Coronary artery (tissue), 2 donors: ENCODE data around the gene TUBA1A.
"Not testable (repeated sequence)": the region's sequence is repeated elsewhere in the genome, so short reads cannot be mapped to it uniquely, and the experiment has no call there.

Experiments used
- DNase-seq: peaks from one replicate; pipeline ENCODE4 v3.0.0-alpha.2; 2017; ENCODE audit warnings: low spot score
- H3K27ac ChIP-seq, 2 donors: fragments of 200-600 bp; sonication (generic); one replicate each; pipeline ENCODE4 v1.5.1; 2016 to 2019
- H3K4me3 ChIP-seq: fragments of 200-600 bp; sonication (generic); 2 replicates; pipeline ENCODE4 v1.5.1; 2016; ENCODE audit warnings: mild to moderate bottlenecking, moderate library complexity
- TF ChIP-seq, protein P1 (sequence below): fragments of 200-600 bp; sonication (generic); IDR thresholded peaks from one replicate; pipeline ENCODE4 v1.5.1; 2019; ENCODE audit warnings: antibody characterized with exemption

Gene TUBA1A

DNA sequence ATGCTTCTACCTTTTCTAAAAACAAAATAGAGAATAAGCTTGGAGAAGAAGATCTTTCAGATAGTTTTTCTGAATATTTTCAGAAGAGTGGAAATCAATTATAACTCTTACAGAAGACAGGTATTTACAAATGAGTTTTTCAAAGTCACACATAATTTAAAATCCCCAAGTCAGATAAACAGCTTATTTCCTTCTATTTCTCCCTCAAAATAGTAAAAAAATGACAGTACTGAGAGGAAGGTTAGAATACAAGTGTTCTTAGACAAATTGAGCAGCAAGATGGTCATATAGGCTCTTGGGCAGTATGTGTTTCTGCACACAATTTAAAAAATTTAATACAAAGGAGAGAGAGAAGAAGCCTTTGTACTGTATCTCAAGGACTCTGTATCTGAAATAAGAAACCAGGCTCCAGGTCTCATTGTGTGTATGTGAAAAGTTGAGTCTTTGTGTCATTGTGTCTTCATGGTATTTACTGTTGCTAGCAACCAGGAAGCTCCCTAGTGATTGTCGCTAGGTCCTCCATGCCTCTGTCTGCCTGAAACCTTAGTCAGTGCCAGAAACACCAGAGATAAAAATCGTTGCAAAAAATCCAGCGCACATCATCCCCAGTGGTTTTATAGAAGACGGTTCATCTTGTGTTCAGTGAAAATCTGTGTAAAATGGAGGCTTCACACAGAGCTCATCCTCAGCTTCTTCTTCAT lies 12.9 kb upstream of the TUBA1A start:
- peak overlapping the region; percentile 70 for H3K27ac ChIP-seq
- no peak overlapping the region for H3K4me3 ChIP-seq
- DNase-seq = no peak
- TF ChIP-seq, protein P1, sequence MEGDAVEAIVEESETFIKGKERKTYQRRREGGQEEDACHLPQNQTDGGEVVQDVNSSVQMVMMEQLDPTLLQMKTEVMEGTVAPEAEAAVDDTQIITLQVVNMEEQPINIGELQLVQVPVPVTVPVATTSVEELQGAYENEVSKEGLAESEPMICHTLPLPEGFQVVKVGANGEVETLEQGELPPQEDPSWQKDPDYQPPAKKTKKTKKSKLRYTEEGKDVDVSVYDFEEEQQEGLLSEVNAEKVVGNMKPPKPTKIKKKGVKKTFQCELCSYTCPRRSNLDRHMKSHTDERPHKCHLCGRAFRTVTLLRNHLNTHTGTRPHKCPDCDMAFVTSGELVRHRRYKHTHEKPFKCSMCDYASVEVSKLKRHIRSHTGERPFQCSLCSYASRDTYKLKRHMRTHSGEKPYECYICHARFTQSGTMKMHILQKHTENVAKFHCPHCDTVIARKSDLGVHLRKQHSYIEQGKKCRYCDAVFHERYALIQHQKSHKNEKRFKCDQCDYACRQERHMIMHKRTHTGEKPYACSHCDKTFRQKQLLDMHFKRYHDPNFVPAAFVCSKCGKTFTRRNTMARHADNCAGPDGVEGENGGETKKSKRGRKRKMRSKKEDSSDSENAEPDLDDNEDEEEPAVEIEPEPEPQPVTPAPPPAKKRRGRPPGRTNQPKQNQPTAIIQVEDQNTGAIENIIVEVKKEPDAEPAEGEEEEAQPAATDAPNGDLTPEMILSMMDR = no peak

DNA sequence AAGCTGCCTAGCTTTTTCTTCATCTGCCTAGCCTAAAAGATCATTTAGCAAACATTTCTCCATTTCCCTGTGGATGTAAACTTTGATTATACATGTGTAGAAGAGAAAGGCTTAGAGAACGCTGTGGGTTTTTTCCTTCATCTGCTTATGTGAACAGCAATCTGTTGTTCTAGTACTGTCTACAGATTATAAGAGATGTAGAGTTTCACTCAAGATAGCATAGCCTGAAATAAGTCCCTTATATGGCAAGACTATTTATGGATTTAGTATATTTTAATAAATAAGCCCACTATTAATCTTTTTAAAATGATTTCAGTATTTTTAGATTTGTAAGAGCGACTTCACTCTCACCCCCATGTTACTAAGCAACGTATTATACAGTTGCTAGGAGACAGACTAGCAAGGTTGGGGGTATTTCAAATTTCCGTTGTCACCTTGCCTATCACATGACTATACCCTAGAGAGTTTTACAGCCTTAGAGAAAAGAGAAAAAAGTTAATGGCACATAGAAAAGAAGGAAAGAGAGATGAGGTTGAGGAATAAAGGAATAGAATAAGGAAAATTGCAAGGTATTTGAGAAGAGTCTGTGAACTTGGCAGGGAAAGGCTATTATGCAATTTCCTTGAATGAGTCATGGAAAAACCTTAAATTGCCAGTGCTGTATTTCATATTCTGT lies 12.2 kb upstream of the TUBA1A start:
- TF ChIP-seq, protein P1 = no peak
- no peak for DNase-seq
- H3K27ac ChIP-seq = peak overlapping the region; percentile 70
- no peak overlapping the region for H3K4me3 ChIP-seq

DNA sequence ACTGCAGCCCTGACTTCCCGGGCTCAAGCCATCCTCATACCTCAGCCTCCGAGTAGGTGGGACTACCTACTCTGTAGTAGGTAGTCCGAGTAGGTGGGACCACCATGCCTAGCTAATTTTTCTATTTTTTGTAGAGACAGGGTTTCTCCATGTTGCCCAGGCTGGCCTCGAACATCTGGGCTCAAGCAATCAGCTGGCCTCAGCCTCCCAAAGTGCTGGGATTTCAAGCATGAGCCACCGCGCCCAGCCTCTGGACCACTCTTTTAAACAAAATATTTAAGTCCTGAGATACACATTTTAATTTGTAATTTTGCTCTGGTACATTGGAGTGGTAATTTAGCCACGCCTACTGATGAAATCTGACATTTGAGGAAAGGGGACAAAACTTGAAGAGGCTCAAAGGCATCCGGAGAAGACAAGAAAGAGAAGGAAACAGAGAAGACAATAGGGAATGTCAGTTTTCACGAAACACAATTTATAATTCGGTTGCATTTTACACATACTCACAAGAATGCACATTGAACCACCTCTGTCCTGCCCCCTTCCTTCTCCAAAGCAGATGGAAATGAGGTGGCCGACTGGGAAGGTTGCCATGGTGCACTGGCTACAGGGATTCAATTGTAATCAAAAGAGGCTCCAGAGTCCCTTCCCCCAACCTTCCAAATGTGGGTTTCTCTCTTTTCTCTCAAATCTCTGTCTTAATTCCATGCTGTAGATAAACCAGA lies 9.7 kb upstream of the TUBA1A start:
- Histone ChIP-seq H3K4me3 (no peak overlapping the region), H3K27ac (no peak overlapping the region)
- no peak for DNase-seq
- TF ChIP-seq, protein P1 = no peak

DNA sequence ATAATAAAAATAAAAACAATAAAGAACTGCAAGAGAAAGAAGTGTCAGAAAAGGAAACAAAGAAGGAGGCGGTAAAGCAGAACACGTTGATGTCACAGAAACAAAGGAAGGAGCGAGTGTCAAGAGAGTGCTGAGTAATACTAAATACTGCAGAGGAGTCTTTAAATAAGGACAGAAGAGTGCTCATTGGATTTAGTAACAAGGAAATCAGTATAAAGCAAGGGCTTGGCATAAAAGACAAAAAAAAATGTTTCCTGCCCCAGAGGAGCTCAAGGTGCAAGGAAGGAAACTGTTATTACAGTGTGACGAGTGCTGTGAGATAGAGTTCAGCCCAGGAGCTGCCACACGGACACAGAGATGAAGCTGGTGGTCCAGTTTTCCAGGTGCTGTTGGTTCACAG lies 8.4 kb upstream of the TUBA1A start:
- no peak overlapping the region for H3K4me3 ChIP-seq
- TF ChIP-seq, protein P1 = no peak
- H3K27ac ChIP-seq = no peak overlapping the region
- DNase-seq = no peak

DNA sequence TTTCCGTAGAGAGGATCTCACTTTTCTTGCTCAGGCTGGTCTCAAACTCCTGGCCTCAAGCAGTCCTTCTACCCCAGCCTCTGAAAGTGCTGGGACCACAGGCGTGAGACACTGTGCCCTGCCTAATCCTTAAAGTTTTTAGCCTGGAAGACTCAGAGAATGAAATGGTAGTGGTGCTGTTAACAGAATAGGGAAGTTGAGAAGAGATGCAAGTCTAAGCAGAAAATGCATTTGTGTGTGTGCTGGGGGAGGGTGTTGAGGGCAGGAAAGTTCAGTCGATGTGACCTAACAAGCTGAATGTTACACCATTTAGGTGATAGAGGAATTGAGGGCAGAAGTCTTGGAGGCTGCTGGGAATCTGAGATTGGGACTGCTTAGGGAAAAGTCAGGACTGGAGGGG lies 6.9 kb upstream of the TUBA1A start:
- no peak for DNase-seq
- H3K4me3 ChIP-seq = no peak overlapping the region
- TF ChIP-seq, protein P1 = no peak
- peak overlapping the region in 1 of 2 donors; percentile 24 for H3K27ac ChIP-seq

DNA sequence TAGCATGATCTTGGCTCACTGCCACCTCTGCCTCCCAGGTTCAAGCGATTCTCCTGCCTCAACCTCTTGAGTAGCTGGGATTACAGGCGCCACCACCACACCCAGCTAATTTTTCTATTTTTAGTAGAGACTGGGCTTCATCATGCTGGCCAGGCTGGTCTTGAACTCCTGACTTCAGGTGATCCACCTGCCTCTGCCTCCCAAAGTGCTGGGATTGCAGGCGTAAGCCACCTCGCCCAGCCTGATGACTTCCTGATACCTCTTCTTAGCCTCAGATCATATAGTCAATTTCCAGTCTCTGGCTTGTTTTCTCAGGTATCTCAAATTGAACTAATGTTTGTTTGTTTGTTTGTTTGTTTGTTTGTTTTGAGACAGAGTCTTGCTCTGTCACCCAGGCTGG lies 4.9 kb upstream of the TUBA1A start:
- H3K4me3 ChIP-seq, H3K27ac ChIP-seq, DNase-seq: not testable (repeated sequence)

DNA sequence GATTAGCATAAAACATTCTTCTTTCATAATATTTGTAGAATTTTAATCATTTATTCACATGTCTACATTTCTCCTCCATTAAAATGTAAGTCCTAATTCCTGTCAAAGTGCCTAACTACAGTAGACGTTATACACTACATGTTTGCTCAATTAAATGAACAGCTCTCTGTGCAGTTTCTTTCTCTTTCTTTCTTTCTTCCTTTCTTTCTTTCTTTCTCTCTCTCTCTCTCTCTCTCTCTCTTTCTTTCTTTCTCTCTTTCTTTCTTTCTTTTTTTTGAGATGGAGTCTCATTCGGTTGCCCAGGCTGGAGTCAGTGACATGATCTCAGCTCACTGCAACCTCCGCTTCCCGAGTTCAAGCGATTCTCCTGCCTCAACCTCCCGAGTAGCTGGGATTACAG lies 2.6 kb upstream of the TUBA1A start:
- DNase-seq, H3K27ac ChIP-seq: not testable (repeated sequence)

DNA sequence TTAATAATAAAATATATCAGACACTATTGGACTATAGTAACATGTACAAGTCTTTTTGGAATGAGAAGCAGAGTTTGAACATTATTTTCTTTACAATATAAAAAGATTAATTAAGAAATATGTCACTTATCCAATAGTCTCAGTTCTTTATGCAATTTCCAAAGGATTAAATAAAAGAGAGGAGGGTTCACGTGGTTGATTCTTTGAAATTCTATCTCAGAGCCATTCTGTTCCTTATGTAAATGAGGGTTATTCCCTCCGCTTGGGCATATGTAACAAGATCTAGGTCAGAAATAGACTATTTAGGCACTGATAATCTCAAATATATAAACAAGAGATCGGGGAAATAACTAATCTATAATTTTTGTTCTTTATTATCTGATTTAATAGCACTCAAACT lies 2.1 kb upstream of the TUBA1A start:
- TF ChIP-seq, protein P1 = no peak

More for the DNA sequence above, 2.6 kb upstream of the TUBA1A start:
- H3K4me3 ChIP-seq = not testable (repeated sequence)

More for the DNA sequence above, 2.1 kb upstream of the TUBA1A start:
- DNase-seq = no peak
- Histone ChIP-seq H3K4me3 (no peak overlapping the region), H3K27ac (no peak overlapping the region)
